OCI-LY3 (cell line): ENCODE results near the gene COMT.

ENCODE experiments used
- H2AFZ ChIP-seq: fragments of 200-600, 300-600 bp; shearing (Covaris generic); 2 replicates; pipeline ENCODE4 v1.6.0; 2014; ENCODE audit warnings: antibody characterized with exemption, low read depth, low read length
- H3K27ac ChIP-seq: fragments of 200-600, 300-600 bp; sonication (generic); 2 replicates; pipeline ENCODE4 v1.5.1; 2014; ENCODE audit warnings: mild to moderate bottlenecking, low read length, moderate library complexity, mixed read lengths
- H3K27me3 ChIP-seq: fragments of 200-600, 300-600 bp; sonication (generic); 2 replicates; pipeline ENCODE4 v1.6.1; 2014; ENCODE audit warnings: low read depth, low read length, mixed read lengths
- H3K36me3 ChIP-seq: fragments of 200-600, 300-600 bp; sonication (generic); replicated peaks from 2 replicates; pipeline ENCODE3; 2014; ENCODE audit warnings: low read depth, low read length, mixed read lengths
- H3K4me1 ChIP-seq: fragments of 300-600, 200-600 bp; sonication (generic); 2 replicates; pipeline ENCODE4 v1.6.1; 2014; ENCODE audit warnings: low read length, mixed read lengths
- H3K4me2 ChIP-seq: fragments of 200-600, 300-600 bp; sonication (generic); 2 replicates; pipeline ENCODE4 v1.6.1; 2014; ENCODE audit warnings: low read length, mixed read lengths
- H3K4me3 ChIP-seq: fragments of 300-600, 200-600 bp; sonication (generic); 2 replicates; pipeline ENCODE4 v1.5.1; 2014; ENCODE audit warnings: antibody characterized with exemption, mild to moderate bottlenecking, low read length, moderate library complexity
- H3K79me2 ChIP-seq: fragments of 300-600, 200-600 bp; shearing (Covaris generic); 2 replicates; pipeline ENCODE4 v1.6.1; 2014; ENCODE audit warnings: mild to moderate bottlenecking, low read length, mixed read lengths
- H3K9ac ChIP-seq: fragments of 300-600, 200-600 bp; shearing (Covaris generic); 2 replicates; pipeline ENCODE4 v1.6.0; 2014; ENCODE audit warnings: mild to moderate bottlenecking, low read length, moderate library complexity
- H3K9me3 ChIP-seq: fragments of 200-600, 300-600 bp; shearing (Covaris generic); 2 replicates; pipeline ENCODE4 v1.6.1; 2014; ENCODE audit warnings: low read length, mixed read lengths; ENCODE audit not compliant: insufficient read depth
- H4K20me1 ChIP-seq: fragments of 200-600, 300-600 bp; sonication (generic); 2 replicates; pipeline ENCODE4 v1.6.1; 2016; ENCODE audit warnings: low read length, mixed read lengths; ENCODE audit not compliant: insufficient read depth
- EZH2phosphoT487 ChIP-seq: fragments of 200-600 bp; shearing (Covaris generic); IDR thresholded peaks from 2 replicates; pipeline ENCODE4 v1.6.1; 2018; ENCODE audit warnings: antibody characterized with exemption, mixed run types, low read depth
- TF ChIP-seq, protein P1 (sequence below): fragments of 200-600, 300-600 bp; sonication (generic); IDR thresholded peaks from 2 replicates; pipeline ENCODE4 v1.5.1; 2014; ENCODE audit warnings: antibody characterized with exemption, low read length, low read depth

COMT gene

DNA sequence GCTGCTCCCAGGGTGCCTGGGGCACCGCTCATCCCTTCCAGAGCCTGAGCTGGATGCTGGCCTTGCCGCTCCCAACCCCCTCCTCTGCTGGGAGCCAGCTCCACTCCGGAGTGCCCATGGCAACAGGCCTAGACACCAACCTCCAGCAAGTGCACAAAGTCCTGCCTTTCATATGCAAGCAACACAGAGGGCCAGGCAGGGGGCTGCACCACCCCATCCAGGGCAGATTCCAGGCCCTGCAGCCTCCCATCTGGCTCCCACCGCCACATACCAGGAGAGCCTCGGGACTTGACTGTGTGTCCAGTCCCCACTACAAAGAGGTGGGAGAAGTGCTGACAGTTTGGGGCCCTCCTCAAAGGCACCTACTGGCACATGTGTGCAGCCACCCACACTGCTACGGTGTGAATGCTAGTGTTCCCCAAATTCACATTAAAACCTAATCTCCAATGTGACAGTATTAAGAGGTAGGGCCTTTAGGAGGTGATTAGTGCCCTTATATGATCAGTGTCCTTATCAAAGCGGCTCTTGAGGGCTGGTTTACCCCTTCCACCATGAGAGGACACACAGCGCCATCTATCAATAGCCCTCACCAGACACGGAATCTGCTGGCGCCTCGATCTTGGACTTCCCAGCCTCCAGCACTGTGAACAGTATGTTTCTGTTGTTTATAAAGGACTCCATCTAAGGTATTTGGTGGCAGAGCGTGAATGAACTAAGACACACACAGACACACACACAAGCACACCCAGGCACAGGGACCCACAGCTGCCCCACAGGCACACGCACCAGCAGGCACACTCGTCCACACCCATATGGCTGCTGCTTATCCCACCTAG, 58.9 kb downstream of the COMT start:
- no peak overlapping the region for H2AFZ ChIP-seq
- no peaks in the 10 kb centered on the region for H4K20me1 ChIP-seq
- H3K79me2 ChIP-seq = no peaks in the 10 kb centered on the region
- H3K4me1 ChIP-seq = no peaks in the 10 kb centered on the region
- H3K9ac ChIP-seq = no peak overlapping the region
- peaks cover 7% of the 10 kb centered on the region; the same call in 1 of the 2 replicates for H3K9me3 ChIP-seq
- peaks cover 3% of the 10 kb centered on the region for H3K36me3 ChIP-seq
- H3K27me3 ChIP-seq = no peaks in the 10 kb centered on the region
- no peak for TF ChIP-seq EZH2phosphoT487
- TF ChIP-seq, protein P1, sequence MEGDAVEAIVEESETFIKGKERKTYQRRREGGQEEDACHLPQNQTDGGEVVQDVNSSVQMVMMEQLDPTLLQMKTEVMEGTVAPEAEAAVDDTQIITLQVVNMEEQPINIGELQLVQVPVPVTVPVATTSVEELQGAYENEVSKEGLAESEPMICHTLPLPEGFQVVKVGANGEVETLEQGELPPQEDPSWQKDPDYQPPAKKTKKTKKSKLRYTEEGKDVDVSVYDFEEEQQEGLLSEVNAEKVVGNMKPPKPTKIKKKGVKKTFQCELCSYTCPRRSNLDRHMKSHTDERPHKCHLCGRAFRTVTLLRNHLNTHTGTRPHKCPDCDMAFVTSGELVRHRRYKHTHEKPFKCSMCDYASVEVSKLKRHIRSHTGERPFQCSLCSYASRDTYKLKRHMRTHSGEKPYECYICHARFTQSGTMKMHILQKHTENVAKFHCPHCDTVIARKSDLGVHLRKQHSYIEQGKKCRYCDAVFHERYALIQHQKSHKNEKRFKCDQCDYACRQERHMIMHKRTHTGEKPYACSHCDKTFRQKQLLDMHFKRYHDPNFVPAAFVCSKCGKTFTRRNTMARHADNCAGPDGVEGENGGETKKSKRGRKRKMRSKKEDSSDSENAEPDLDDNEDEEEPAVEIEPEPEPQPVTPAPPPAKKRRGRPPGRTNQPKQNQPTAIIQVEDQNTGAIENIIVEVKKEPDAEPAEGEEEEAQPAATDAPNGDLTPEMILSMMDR = no peak
- H3K4me2 ChIP-seq = no peak overlapping the region
- no peak overlapping the region for H3K4me3 ChIP-seq
- H3K27ac ChIP-seq = no peak overlapping the region

DNA sequence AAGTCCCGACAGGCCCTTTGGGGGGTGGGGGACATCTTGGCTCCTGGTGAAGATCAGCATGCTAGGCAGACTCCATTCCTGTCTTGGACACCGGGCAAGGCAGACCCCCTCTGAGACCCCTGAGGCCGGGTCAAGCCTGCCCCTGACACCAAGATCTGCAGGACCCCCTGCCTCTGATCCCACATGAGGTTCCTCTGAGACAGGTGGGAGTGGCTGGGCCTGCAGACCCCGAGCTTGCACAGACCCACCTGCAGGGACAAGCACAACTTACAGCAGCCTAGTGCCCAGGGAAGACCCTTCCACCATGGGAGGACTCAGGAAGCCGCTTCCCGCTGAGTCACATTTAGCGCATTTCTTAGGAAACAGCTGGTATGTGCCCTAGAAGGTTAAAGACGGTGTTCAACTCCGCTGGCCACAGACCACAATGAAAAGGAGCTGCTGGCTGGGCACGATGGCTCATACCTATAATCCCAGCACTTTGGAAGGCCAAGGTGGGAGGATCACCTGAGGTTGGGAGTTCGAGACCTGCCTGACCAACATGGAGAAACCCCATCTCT, 59.6 kb downstream of the COMT start:
- Histone ChIP-seq H3K4me1 (no peaks in the 10 kb centered on the region), H3K27ac (no peak overlapping the region), H3K9me3 (peaks cover 7% of the 10 kb centered on the region; the same call in 1 of the 2 replicates), H3K4me3 (no peak overlapping the region), H3K9ac (no peak overlapping the region), H3K36me3 (peaks cover 3% of the 10 kb centered on the region), H3K27me3 (no peaks in the 10 kb centered on the region), H2AFZ (no peak overlapping the region), H3K79me2 (no peaks in the 10 kb centered on the region), H3K4me2 (no peak overlapping the region), H4K20me1 (no peaks in the 10 kb centered on the region)
- TF ChIP-seq, protein P1 = no peak

DNA sequence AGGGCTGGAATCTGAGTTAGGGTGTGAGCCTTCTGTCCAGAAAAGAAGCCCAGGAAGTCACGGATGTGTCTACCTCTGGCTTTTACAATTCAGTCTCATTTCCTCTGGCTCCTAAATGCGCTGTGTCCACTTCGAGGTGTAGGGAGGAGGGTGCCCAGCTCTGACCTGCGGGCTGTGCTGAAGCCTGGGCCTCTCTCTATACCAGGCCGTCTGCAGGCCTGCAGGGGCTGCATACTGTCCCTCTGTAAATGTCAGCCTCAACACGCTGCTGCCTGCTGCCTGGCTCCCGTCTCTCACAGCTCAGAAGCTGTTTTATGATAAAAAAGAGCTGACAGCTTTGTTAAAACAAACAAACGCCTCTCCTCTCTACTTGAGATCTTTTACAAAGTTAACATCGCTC, 60.6 kb downstream of the COMT start:
- no peaks in the 10 kb centered on the region for H3K27me3 ChIP-seq
- no peak overlapping the region for H3K9ac ChIP-seq
- no peak overlapping the region for H2AFZ ChIP-seq
- no peak overlapping the region for H3K4me3 ChIP-seq
- H3K4me1 ChIP-seq = no peaks in the 10 kb centered on the region
- no peak overlapping the region for H3K27ac ChIP-seq
- H3K4me2 ChIP-seq = no peak overlapping the region
- TF ChIP-seq, protein P1 = no peak
- TF ChIP-seq EZH2phosphoT487 = no peak
- H3K36me3 ChIP-seq = peaks cover 3% of the 10 kb centered on the region
- no peaks in the 10 kb centered on the region for H3K79me2 ChIP-seq
- H3K9me3 ChIP-seq = peaks cover 7% of the 10 kb centered on the region; the same call in 1 of the 2 replicates
- no peaks in the 10 kb centered on the region for H4K20me1 ChIP-seq

DNA sequence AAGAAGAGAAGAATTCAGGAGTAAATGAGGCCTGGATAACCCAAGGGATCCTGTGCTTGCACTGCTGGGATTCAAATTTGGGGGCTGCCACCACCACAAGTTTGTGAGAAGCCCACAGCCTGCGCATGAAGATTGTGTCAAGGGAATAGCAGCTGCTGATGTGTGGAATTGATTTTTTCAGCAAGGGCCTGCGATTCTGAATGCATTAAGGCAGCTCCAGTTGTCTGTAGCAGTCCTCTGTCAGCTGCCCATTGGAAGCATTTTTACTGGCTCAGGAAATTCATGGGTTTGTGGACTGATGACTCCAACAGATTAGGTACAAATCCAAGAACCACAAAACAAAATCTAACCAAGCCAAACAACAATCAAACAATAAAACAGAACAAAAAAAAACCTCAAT, 61.1 kb downstream of the COMT start:
- Histone ChIP-seq H3K4me3 (no peak overlapping the region), H3K4me1 (no peaks in the 10 kb centered on the region), H3K79me2 (no peaks in the 10 kb centered on the region), H3K36me3 (peaks cover 3% of the 10 kb centered on the region), H3K4me2 (no peak overlapping the region), H3K27ac (no peak overlapping the region), H3K9ac (no peak overlapping the region), H3K9me3 (peaks cover 7% of the 10 kb centered on the region; the same call in 1 of the 2 replicates), H4K20me1 (no peaks in the 10 kb centered on the region), H2AFZ (no peak overlapping the region), H3K27me3 (no peaks in the 10 kb centered on the region)
- TF ChIP-seq EZH2phosphoT487 = no peak
- TF ChIP-seq, protein P1 = no peak
